ENCODE measurements around the gene TMEM120B.

Gene TMEM120B

GRCh38 chr12:121830134-121830533 lies 117.6 kb downstream of the TMEM120B start:
- no peak overlapping the region for H3K4me3 ChIP-seq (replicated peaks; ENCODE audit: low read depth, low read length)
- DNase-seq (ENCODE audit: extremely low read depth, low read depth): no peak
- TF ChIP-seq CTCF (IDR thresholded peaks at IDR 0.05; ENCODE audit: low read depth, low read length, missing control alignments): no peak

DNA sequence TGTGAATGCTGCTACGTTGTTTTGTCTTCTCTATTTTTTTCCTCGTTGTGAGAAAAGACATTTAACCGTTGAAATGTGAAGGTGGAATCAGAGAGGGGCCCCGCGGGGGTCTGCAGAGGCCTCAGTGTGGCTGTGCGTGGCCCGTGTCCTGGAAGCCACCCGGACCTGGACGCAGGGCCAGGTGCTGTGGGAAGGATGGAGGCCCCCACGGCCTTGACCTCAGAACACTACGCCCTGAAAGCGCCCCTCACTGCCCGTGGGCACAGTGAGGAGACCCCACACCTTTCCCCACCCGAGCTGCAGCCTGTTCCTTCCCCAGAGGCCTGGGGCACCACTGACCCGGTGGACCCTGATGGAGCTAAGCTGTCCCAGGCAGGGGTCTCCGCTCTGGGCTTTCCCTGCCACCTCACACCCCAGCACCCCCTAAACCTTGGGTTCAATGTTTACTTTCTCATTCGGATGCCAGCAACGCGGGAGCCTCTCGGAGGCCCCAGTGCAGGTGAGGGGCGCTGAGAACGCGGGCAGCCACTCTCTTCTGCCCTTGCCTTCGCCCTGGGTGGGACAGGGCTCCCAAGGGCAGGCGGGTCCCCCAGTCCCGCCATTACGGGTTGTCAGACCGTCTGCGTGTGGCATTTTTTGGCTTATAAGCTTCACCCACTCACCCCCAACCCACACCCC lies 118.2 kb downstream of the TMEM120B start:
- no peak overlapping the region for H3K4me3 ChIP-seq (replicated peaks; ENCODE audit: low read depth, low read length)
- no peak for TF ChIP-seq CTCF (IDR thresholded peaks at IDR 0.05; ENCODE audit: low read depth, low read length, missing control alignments)
- no peak for DNase-seq (ENCODE audit: extremely low read depth, low read depth)

Measured in HFF-Myc (cell line).